ENCODE data around the gene DDX46. TPM values are rescaled to one million over a fixed set of nuclear protein-coding genes. Genes with fewer than 3 reads are reported as not detected.
"Not testable (repeated sequence)": the region's sequence is repeated elsewhere in the genome, so short reads cannot be mapped to it uniquely, and the experiment has no call there.

DDX46 gene
- total RNA-seq, 2 donors from 2014 or later = 78.7 to 79.4 TPM

- H3K9ac ChIP-seq (ENCODE audit: extremely low read depth, low read length, poor library complexity, severe bottlenecking) = no peak overlapping the region
Observed at GRCh38 chr5:134851307-134851923, 92.8 kb downstream of the DDX46 start.

GRCh38 chr5:134856465-134856864 lies 97.9 kb downstream of the DDX46 start:
- H3K27ac ChIP-seq (ENCODE audit: low read depth, low read length); H3K27me3 ChIP-seq (ENCODE audit: control insufficient read depth, insufficient read depth, low read length, poor library complexity, severe bottlenecking); H3K27ac Mint-ChIP-seq; DNase-seq; H3K4me3 ChIP-seq (ENCODE audit: low read length); H3K9me3 ChIP-seq (ENCODE audit: control insufficient read depth, low read length); H3K4me1 Mint-ChIP-seq; H3K9ac ChIP-seq (ENCODE audit: extremely low read depth, low read length, poor library complexity, severe bottlenecking); H3K4me3 Mint-ChIP-seq; H3K4me1 ChIP-seq (ENCODE audit: control insufficient read depth, insufficient read depth, low read length); H3K27me3 Mint-ChIP-seq (ENCODE audit: insufficient read depth); H3K9me3 Mint-ChIP-seq: not testable (repeated sequence)
- peaks cover 51% of the 10 kb centered on the region for H3K36me3 Mint-ChIP-seq (ENCODE audit: low read depth)
- H3K36me3 ChIP-seq (ENCODE audit: control insufficient read depth, insufficient read depth, low read length) = peaks cover 81% of the 10 kb centered on the region
- 96% methylated on average over 6 of the region's 7 CpGs; no CpG with 5 or more reads in 1 of the 2 experiments for WGBS, 2 experiments (ENCODE audit: insufficient coverage in 1 of 2, insufficient read length in 1 of 2)

More at GRCh38 chr5:134851307-134851923, 92.8 kb downstream of the DDX46 start:
- Mint-ChIP-seq H3K36me3 (ENCODE audit: low read depth) (peaks cover 51% of the 10 kb centered on the region), H3K27ac (no peak overlapping the region), H3K4me1 (peaks cover 4% of the 10 kb centered on the region), H3K9me3 (no peaks in the 10 kb centered on the region), H3K27me3 (ENCODE audit: insufficient read depth) (no peaks in the 10 kb centered on the region), H3K4me3 (no peak overlapping the region)
- Histone ChIP-seq H3K27ac (ENCODE audit: low read depth, low read length) (no peak overlapping the region), H3K4me3 (ENCODE audit: low read length) (no peak overlapping the region), H3K9me3 (ENCODE audit: control insufficient read depth, low read length) (no peaks in the 10 kb centered on the region), H3K4me1 (ENCODE audit: control insufficient read depth, insufficient read depth, low read length) (no peaks in the 10 kb centered on the region), H3K27me3 (ENCODE audit: control insufficient read depth, insufficient read depth, low read length, poor library complexity, severe bottlenecking) (no peaks in the 10 kb centered on the region), H3K36me3 (ENCODE audit: control insufficient read depth, insufficient read depth, low read length) (peaks cover 65% of the 10 kb centered on the region)
- 88% methylated on average over 1 of the region's 1 CpG; no CpG with 5 or more reads in 1 of the 2 experiments for WGBS, 2 experiments (ENCODE audit: insufficient coverage in 1 of 2, insufficient read length in 1 of 2)
- peak; percentile 59 for TF ChIP-seq CTCF (conservative IDR thresholded peaks at IDR 0.05)
- DNase-seq = no peak

GRCh38 chr5:134857401-134857800 lies 98.8 kb downstream of the DDX46 start:
- no peak overlapping the region for H3K27ac ChIP-seq (ENCODE audit: low read depth, low read length)
- WGBS, 2 experiments (ENCODE audit: insufficient coverage in 1 of 2, insufficient read length in 1 of 2) = 88 to 95% methylated on average over 2 to 3 of the region's 3 CpGs
- Mint-ChIP-seq H3K9me3 (no peaks in the 10 kb centered on the region), H3K4me3 (no peak overlapping the region), H3K27ac (no peak overlapping the region), H3K4me1 (no peaks in the 10 kb centered on the region), H3K27me3 (ENCODE audit: insufficient read depth) (no peaks in the 10 kb centered on the region), H3K36me3 (ENCODE audit: low read depth) (peaks cover 43% of the 10 kb centered on the region)
- peaks cover 76% of the 10 kb centered on the region for H3K36me3 ChIP-seq (ENCODE audit: control insufficient read depth, insufficient read depth, low read length)
- H3K9me3 ChIP-seq (ENCODE audit: control insufficient read depth, low read length) = no peaks in the 10 kb centered on the region
- H3K4me1 ChIP-seq (ENCODE audit: control insufficient read depth, insufficient read depth, low read length) = no peaks in the 10 kb centered on the region
- DNase-seq = no peak
- H3K4me3 ChIP-seq (ENCODE audit: low read length) = no peak overlapping the region
- H3K9ac ChIP-seq (ENCODE audit: extremely low read depth, low read length, poor library complexity, severe bottlenecking) = no peak overlapping the region
- H3K27me3 ChIP-seq (ENCODE audit: control insufficient read depth, insufficient read depth, low read length, poor library complexity, severe bottlenecking) = no peaks in the 10 kb centered on the region
- no peak for TF ChIP-seq CTCF (conservative IDR thresholded peaks at IDR 0.05)

Measured in endodermal cell (in vitro differentiated cells).